DOHH2 (cell line): ENCODE results near the gene COG4.

Source experiments
- EZH2phosphoT487 ChIP-seq: fragments of 200-600 bp; sonication (generic); IDR thresholded peaks from 2 replicates; pipeline ENCODE4 v1.6.1; 2017; ENCODE audit warnings: borderline replicate concordance, mild to moderate bottlenecking, antibody characterized with exemption, low read length, moderate library complexity, mixed read lengths
- TF ChIP-seq, protein P1 (sequence below): fragments of 200-600 bp; sonication (generic); IDR thresholded peaks from one replicate; pipeline ENCODE4 v1.5.1; 2014; ENCODE audit warnings: antibody characterized with exemption, mild to moderate bottlenecking, low read depth, low read length; ENCODE audit not compliant: poor library complexity, severe bottlenecking

GRCh38 chr16:70478912-70479341, 44.4 kb downstream of the COG4 start:
- TF ChIP-seq, protein P1, sequence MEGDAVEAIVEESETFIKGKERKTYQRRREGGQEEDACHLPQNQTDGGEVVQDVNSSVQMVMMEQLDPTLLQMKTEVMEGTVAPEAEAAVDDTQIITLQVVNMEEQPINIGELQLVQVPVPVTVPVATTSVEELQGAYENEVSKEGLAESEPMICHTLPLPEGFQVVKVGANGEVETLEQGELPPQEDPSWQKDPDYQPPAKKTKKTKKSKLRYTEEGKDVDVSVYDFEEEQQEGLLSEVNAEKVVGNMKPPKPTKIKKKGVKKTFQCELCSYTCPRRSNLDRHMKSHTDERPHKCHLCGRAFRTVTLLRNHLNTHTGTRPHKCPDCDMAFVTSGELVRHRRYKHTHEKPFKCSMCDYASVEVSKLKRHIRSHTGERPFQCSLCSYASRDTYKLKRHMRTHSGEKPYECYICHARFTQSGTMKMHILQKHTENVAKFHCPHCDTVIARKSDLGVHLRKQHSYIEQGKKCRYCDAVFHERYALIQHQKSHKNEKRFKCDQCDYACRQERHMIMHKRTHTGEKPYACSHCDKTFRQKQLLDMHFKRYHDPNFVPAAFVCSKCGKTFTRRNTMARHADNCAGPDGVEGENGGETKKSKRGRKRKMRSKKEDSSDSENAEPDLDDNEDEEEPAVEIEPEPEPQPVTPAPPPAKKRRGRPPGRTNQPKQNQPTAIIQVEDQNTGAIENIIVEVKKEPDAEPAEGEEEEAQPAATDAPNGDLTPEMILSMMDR = no peak
- no peak for TF ChIP-seq EZH2phosphoT487
